WTC11 (cell line): ENCODE data around the gene CEP131. TPM values are rescaled to one million over a fixed set of nuclear protein-coding genes. Genes with fewer than 3 reads are reported as not detected.

ENCODE experiments used
- ATAC-seq: fragments of 200-7000 bp; cut with Tn5 transposase; 2 replicates; pipeline ENCODE4 v1.10.0; 2021; ENCODE audit warnings: mild to moderate bottlenecking, moderate library complexity
- CTCF ChIA-PET: fragments of 300-600 bp; sonication (Branson Sonifier 250); formaldehyde crosslinking; loops from one replicate; lab custom pipeline; 2021; ENCODE audit warnings: antibody characterized with exemption; lab: Charles Lee
- POLR2A ChIA-PET: fragments of 350-600 bp; sonication (Branson Sonifier 250); formaldehyde crosslinking; loops from one replicate; lab custom pipeline; 2021; ENCODE audit warnings: antibody characterized with exemption; lab: Charles Lee
- DNase-seq: peaks from one replicate; pipeline ENCODE4 v3.0.0; 2021; ENCODE audit warnings: low spot score
- H3K27ac Mint-ChIP-seq: 2 replicates; pipeline ENCODE4 v1.8.0; 2021; ENCODE audit warnings: mixed read lengths
- H3K27me3 Mint-ChIP-seq: 2 replicates; pipeline ENCODE4 v1.8.0; 2021; ENCODE audit warnings: low read depth, mild to moderate bottlenecking, moderate library complexity, mixed read lengths
- H3K36me3 Mint-ChIP-seq: 2 replicates; pipeline ENCODE4 v1.8.0; 2021; ENCODE audit warnings: mixed read lengths
- H3K4me1 Mint-ChIP-seq: 2 replicates; pipeline ENCODE4 v1.8.0; 2022; ENCODE audit warnings: mixed read lengths
- H3K4me3 Mint-ChIP-seq: 2 replicates; pipeline ENCODE4 v1.8.0; 2021; ENCODE audit warnings: mild to moderate bottlenecking, moderate library complexity, mixed read lengths
- H3K9me3 Mint-ChIP-seq: 2 replicates; pipeline ENCODE4 v1.8.0; 2021; ENCODE audit warnings: mixed read lengths
- CREB1 ChIP-seq: sonication (generic); formaldehyde crosslinking; IDR thresholded peaks from 2 replicates; pipeline ENCODE4 v1.8.0; 2023; ENCODE audit warnings: mild to moderate bottlenecking, missing genetic modification reagents
- GABPB1 ChIP-seq: sonication (generic); formaldehyde crosslinking; IDR thresholded peaks from 2 replicates; pipeline ENCODE4 v1.8.1; 2023; ENCODE audit warnings: mild to moderate bottlenecking, missing genetic modification reagents
- GRHL2 ChIP-seq: fragments of 250-450 bp; sonication (Bioruptor Pico); IDR thresholded peaks from 2 replicates; pipeline ENCODE4 v1.8.0; 2022; ENCODE audit warnings: mild to moderate bottlenecking, moderate library complexity; ENCODE audit not compliant: insufficient replicate concordance, severe bottlenecking
- JUN ChIP-seq: sonication (generic); formaldehyde crosslinking; IDR thresholded peaks from 2 replicates; pipeline ENCODE4 v1.8.0; 2023; ENCODE audit warnings: mild to moderate bottlenecking, missing genetic modification reagents
- MXD4 ChIP-seq: fragments of 250-450 bp; sonication (Bioruptor Pico); IDR thresholded peaks from 2 replicates; pipeline ENCODE4 v1.8.0; 2021; ENCODE audit warnings: mild to moderate bottlenecking, moderate library complexity, borderline replicate concordance
- NFATC4 ChIP-seq: fragments of 250-450 bp; sonication (Bioruptor Pico); IDR thresholded peaks from 2 replicates; pipeline ENCODE4 v1.9.0; 2021; ENCODE audit warnings: mild to moderate bottlenecking
- NFE2L1 ChIP-seq: sonication (generic); formaldehyde crosslinking; IDR thresholded peaks from 2 replicates; pipeline ENCODE4 v1.8.1; 2023; ENCODE audit warnings: missing genetic modification reagents
- NFYB ChIP-seq: sonication (generic); formaldehyde crosslinking; conservative IDR thresholded peaks from 2 replicates; pipeline ENCODE4 v1.8.0; 2022; ENCODE audit warnings: low read depth, missing genetic modification reagents
- OVOL2 ChIP-seq: fragments of 250-450 bp; sonication (Bioruptor Pico); IDR thresholded peaks from 2 replicates; pipeline ENCODE4 v1.9.0; 2021; ENCODE audit warnings: mild to moderate bottlenecking, borderline replicate concordance
- RORB ChIP-seq: fragments of 250-450 bp; sonication (Bioruptor Pico); IDR thresholded peaks from 2 replicates; pipeline ENCODE4 v1.9.0; 2021; ENCODE audit warnings: mild to moderate bottlenecking
- SP1 ChIP-seq: sonication (generic); formaldehyde crosslinking; conservative IDR thresholded peaks from 2 replicates; pipeline ENCODE4 v1.8.1; 2022; ENCODE audit warnings: missing genetic modification reagents
- STAT6 ChIP-seq: sonication (generic); formaldehyde crosslinking; conservative IDR thresholded peaks from 2 replicates; pipeline ENCODE4 v1.8.1; 2023; ENCODE audit warnings: mild to moderate bottlenecking, low read depth, missing genetic modification reagents, moderate library complexity
- TEAD1 ChIP-seq: sonication (generic); formaldehyde crosslinking; IDR thresholded peaks from 2 replicates; pipeline ENCODE4 v1.8.0; 2022; ENCODE audit warnings: mild to moderate bottlenecking, missing genetic modification reagents
- USF2 ChIP-seq: sonication (generic); formaldehyde crosslinking; IDR thresholded peaks from 2 replicates; pipeline ENCODE4 v1.8.1; 2023; ENCODE audit warnings: mild to moderate bottlenecking, missing genetic modification reagents, moderate library complexity
- ZBTB21 ChIP-seq: sonication (generic); formaldehyde crosslinking; IDR thresholded peaks from 2 replicates; pipeline ENCODE4 v1.8.1; 2023; ENCODE audit warnings: mild to moderate bottlenecking, missing genetic modification reagents, borderline replicate concordance
- ZNF121 ChIP-seq: sonication (generic); formaldehyde crosslinking; IDR thresholded peaks from 2 replicates; pipeline ENCODE4 v1.8.0; 2023; ENCODE audit warnings: missing genetic modification reagents
- ZNF396 ChIP-seq: fragments of 250-450 bp; sonication (Bioruptor Pico); IDR thresholded peaks from 2 replicates; pipeline ENCODE4 v1.8.0; 2021; ENCODE audit warnings: mild to moderate bottlenecking, moderate library complexity, borderline replicate concordance
- ZNF423 ChIP-seq: fragments of 250-450 bp; sonication (Bioruptor Pico); IDR thresholded peaks from 2 replicates; pipeline ENCODE4 v2.1.2; 2022; ENCODE audit warnings: mild to moderate bottlenecking, moderate library complexity
- ZNF671 ChIP-seq: fragments of 250-450 bp; sonication (Bioruptor Pico); IDR thresholded peaks from 2 replicates; pipeline ENCODE4 v1.8.0; 2021; ENCODE audit warnings: mild to moderate bottlenecking
- ZSCAN18 ChIP-seq: fragments of 250-450 bp; sonication (Bioruptor Pico); IDR thresholded peaks from 2 replicates; pipeline ENCODE4 v2.1.2; 2022; ENCODE audit warnings: mild to moderate bottlenecking, moderate library complexity
- total RNA-seq: library from RNA; stranded (reverse); gene quantifications from 3 replicates; pipeline ENCODE4 v1.2.3, GENCODE V29; 2021
- TF ChIP-seq, protein P1 (sequence below): sonication (generic); formaldehyde crosslinking; IDR thresholded peaks from 2 replicates; pipeline ENCODE4 v1.8.0; 2022; ENCODE audit warnings: missing genetic modification reagents
- TF ChIP-seq, protein P2 (sequence below): sonication (generic); formaldehyde crosslinking; IDR thresholded peaks from 2 replicates; pipeline ENCODE4 v1.8.1; 2023; ENCODE audit warnings: mild to moderate bottlenecking, missing genetic modification reagents, moderate library complexity

The CEP131 gene
- total RNA-seq, 1 experiment from 2014 or later, result 35.2 TPM

- CTCF ChIA-PET, result interaction anchor here (1.2 to 1.4 kb wide), 2 partner anchors 40 to 45 kb away, joined by 3 read pairs; no protein-coding TSS in a partner anchor
- no peak overlapping the region for H3K4me3 Mint-ChIP-seq
- H3K9me3 Mint-ChIP-seq, result no peaks in the 10 kb centered on the region
- H3K4me1 Mint-ChIP-seq, result no peaks in the 10 kb centered on the region
- no peak for TF ChIP-seq NFATC4 (CRISPR knock-in tag)
- no peak for TF ChIP-seq ZNF396 (CRISPR knock-in tag)
- no peak for TF ChIP-seq STAT6 (CRISPR knock-in tag)
- TF ChIP-seq GRHL2 (CRISPR knock-in tag), result no peak
- no peak for TF ChIP-seq ZNF671 (CRISPR knock-in tag)
- TF ChIP-seq ZNF121, result no peak
- no peaks in the 10 kb centered on the region for H3K27me3 Mint-ChIP-seq
- no peak for DNase-seq
- H3K27ac Mint-ChIP-seq, result no peak overlapping the region
- no peak for ATAC-seq
- H3K36me3 Mint-ChIP-seq, result no peaks in the 10 kb centered on the region
- POLR2A ChIA-PET, result no interaction called here
Measured at GRCh38 chr17:81188491-81188840, 34.3 kb downstream of the CEP131 start.

- no peaks in the 10 kb centered on the region for H3K27me3 Mint-ChIP-seq
- POLR2A ChIA-PET, result no interaction called here
- H3K4me3 Mint-ChIP-seq, result no peak overlapping the region
- DNase-seq, result no peak
- no peak for ATAC-seq
- H3K27ac Mint-ChIP-seq, result no peak overlapping the region
- H3K4me1 Mint-ChIP-seq, result no peaks in the 10 kb centered on the region
- H3K9me3 Mint-ChIP-seq, result no peaks in the 10 kb centered on the region
- H3K36me3 Mint-ChIP-seq, result no peaks in the 10 kb centered on the region
- CTCF ChIA-PET, result interaction anchor here (1.2 kb wide), 1 partner anchor 13 kb away, joined by 4 read pairs; no protein-coding TSS in a partner anchor
- TF ChIP-seq GABPB1 (CRISPR knock-in tag), result no peak
- no peak for TF ChIP-seq RORB
- TF ChIP-seq MXD4, result no peak
- no peak for TF ChIP-seq USF2
- TF ChIP-seq OVOL2 (CRISPR knock-in tag), result no peak
- no peak for TF ChIP-seq ZNF423 (CRISPR knock-in tag)
- no peak for TF ChIP-seq NFYB
- no peak for TF ChIP-seq ZSCAN18
- no peak for TF ChIP-seq JUN
- TF ChIP-seq CREB1 (CRISPR knock-in tag), result no peak
- TF ChIP-seq STAT6 (CRISPR knock-in tag), result no peak
- TF ChIP-seq, protein P1, sequence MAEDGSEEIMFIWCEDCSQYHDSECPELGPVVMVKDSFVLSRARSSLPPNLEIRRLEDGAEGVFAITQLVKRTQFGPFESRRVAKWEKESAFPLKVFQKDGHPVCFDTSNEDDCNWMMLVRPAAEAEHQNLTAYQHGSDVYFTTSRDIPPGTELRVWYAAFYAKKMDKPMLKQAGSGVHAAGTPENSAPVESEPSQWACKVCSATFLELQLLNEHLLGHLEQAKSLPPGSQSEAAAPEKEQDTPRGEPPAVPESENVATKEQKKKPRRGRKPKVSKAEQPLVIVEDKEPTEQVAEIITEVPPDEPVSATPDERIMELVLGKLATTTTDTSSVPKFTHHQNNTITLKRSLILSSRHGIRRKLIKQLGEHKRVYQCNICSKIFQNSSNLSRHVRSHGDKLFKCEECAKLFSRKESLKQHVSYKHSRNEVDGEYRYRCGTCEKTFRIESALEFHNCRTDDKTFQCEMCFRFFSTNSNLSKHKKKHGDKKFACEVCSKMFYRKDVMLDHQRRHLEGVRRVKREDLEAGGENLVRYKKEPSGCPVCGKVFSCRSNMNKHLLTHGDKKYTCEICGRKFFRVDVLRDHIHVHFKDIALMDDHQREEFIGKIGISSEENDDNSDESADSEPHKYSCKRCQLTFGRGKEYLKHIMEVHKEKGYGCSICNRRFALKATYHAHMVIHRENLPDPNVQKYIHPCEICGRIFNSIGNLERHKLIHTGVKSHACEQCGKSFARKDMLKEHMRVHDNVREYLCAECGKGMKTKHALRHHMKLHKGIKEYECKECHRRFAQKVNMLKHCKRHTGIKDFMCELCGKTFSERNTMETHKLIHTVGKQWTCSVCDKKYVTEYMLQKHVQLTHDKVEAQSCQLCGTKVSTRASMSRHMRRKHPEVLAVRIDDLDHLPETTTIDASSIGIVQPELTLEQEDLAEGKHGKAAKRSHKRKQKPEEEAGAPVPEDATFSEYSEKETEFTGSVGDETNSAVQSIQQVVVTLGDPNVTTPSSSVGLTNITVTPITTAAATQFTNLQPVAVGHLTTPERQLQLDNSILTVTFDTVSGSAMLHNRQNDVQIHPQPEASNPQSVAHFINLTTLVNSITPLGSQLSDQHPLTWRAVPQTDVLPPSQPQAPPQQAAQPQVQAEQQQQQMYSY, result no peak
- no peak for TF ChIP-seq TEAD1 (CRISPR knock-in tag)
- no peak for TF ChIP-seq SP1 (CRISPR knock-in tag)
- no peak for TF ChIP-seq ZBTB21 (CRISPR knock-in tag)
- TF ChIP-seq NFE2L1 (CRISPR knock-in tag), result no peak
- TF ChIP-seq, protein P2, sequence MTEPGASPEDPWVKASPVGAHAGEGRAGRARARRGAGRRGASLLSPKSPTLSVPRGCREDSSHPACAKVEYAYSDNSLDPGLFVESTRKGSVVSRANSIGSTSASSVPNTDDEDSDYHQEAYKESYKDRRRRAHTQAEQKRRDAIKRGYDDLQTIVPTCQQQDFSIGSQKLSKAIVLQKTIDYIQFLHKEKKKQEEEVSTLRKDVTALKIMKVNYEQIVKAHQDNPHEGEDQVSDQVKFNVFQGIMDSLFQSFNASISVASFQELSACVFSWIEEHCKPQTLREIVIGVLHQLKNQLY (CRISPR knock-in tag), result no peak
Measured at GRCh38 chr17:81187586-81188490, 34.9 kb downstream of the CEP131 start.
